ENCODE data around the gene SVOP. TPM values are rescaled to one million over a fixed set of nuclear protein-coding genes. Genes with fewer than 3 reads are reported as not detected.
"Not testable (repeated sequence)": the region's sequence is repeated elsewhere in the genome, so short reads cannot be mapped to it uniquely, and the experiment has no call there.

The SVOP gene
- total and polyA plus RNA-seq, 4 donors = 8.7 to 33.5 (median 29.5) TPM

DNA sequence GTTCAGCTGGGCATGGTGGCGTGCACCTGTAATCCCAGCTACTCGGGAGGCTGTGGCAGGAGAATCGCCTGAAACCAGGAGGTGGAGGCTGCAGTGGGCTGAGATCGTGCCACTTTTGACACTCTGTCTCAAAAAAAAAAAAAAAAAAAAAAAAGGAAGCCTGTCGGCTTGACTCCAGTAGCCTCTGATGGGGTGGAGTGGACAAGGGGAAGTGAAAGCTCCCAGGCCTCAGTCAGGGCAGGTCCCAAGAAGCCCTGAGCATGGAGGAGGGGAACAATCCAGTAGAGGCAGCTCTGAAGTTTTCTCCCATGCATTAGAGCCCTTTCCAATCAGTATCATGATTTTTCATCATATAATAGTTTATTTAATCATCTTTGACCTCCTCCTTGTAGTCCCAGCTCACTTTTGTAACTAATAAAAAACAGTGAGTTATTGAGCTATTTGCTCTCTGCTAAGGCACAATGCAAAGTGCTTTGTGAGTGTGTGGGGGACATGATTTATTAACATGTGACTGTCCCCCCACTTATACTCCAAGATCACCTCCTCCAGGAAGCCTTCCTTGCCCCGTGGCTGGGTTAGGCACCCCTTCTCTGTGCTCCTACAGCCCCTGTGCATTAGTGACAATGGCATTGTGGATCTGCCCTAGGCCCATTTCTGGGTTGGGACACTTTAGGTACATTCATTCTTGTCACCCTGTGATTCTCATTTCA lies 158.8 kb downstream of the SVOP start:
- H3K27ac ChIP-seq (ENCODE audit: low read depth, low read length) = no peak overlapping the region
- no peaks in the 10 kb centered on the region for H3K9me3 ChIP-seq (ENCODE audit: control insufficient read depth, insufficient read depth, low read length)
- H3K36me3 ChIP-seq (ENCODE audit: control insufficient read depth, insufficient read depth, low read length) = no peaks in the 10 kb centered on the region
- whole genome bisulfite sequencing (ENCODE audit: insufficient coverage) = 89% methylated on average over 3 of the region's 6 CpGs
- H3K27me3 ChIP-seq (ENCODE audit: control insufficient read depth, insufficient read depth, low read length) = peaks cover 5% of the 10 kb centered on the region
- DNase-seq (ENCODE audit: low read depth in 4 of 6, low spot score in 6 of 6) = no peak
- peaks cover 13% of the 10 kb centered on the region for H3K4me1 ChIP-seq (ENCODE audit: control insufficient read depth, insufficient read depth, low read length)
- H3K4me3 ChIP-seq (ENCODE audit: low read depth, low read length) = no peak overlapping the region

DNA sequence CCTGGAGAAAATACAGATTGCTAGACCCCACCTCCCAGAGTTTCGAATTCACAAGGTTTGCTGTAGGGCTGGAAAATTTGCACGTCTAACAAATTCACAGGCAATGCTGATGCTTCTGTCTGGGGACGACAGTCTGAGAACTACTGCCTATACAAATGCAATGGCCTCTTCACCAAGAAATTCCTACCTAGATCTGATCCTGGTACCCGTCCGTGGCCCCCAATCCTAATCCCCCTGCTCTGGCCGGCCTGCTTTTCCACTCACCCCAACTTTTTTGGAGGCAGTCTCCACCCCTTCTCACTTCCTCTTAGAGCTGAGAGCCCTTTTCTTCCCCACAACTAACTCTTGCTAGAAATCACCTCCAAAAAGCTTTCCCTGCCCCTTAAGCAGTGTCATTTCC lies 160.4 kb downstream of the SVOP start:
- peaks cover 28% of the 10 kb centered on the region for H3K4me1 ChIP-seq (ENCODE audit: control insufficient read depth, insufficient read depth, low read length)
- H3K4me3 ChIP-seq (ENCODE audit: low read depth, low read length) = no peak overlapping the region
- H3K36me3 ChIP-seq (ENCODE audit: control insufficient read depth, insufficient read depth, low read length) = no peaks in the 10 kb centered on the region
- WGBS (ENCODE audit: insufficient coverage) = 49% methylated on average over 6 of the region's 6 CpGs
- no peaks in the 10 kb centered on the region for H3K9me3 ChIP-seq (ENCODE audit: control insufficient read depth, insufficient read depth, low read length)
- no peak overlapping the region for H3K27ac ChIP-seq (ENCODE audit: low read depth, low read length)
- no peak for DNase-seq (ENCODE audit: low read depth in 4 of 6, low spot score in 6 of 6)
- peaks cover 5% of the 10 kb centered on the region for H3K27me3 ChIP-seq (ENCODE audit: control insufficient read depth, insufficient read depth, low read length)

DNA sequence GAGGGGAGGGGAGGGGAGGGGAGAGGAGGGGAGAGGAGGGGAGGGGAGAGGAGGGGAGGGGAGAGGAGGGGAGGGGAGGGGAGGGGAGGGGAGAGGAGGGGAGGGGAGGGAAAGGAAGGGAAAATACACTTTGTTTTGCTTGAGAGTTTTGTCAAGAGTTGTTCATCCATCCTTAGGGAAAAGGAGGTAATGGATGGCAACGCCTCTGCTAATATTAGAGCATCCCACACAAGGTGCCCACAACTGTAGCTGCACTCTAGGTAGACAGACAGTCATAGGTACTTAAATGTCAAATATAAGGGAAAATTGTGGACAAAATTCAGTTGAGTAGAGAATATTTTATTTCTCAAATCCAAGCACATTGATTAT lies 161.0 kb downstream of the SVOP start:
- no peaks in the 10 kb centered on the region for H3K9me3 ChIP-seq (ENCODE audit: control insufficient read depth, insufficient read depth, low read length)
- DNase-seq (ENCODE audit: low read depth in 4 of 6, low spot score in 6 of 6) = no peak
- H3K27me3 ChIP-seq (ENCODE audit: control insufficient read depth, insufficient read depth, low read length) = peaks cover 5% of the 10 kb centered on the region
- H3K36me3 ChIP-seq (ENCODE audit: control insufficient read depth, insufficient read depth, low read length) = no peaks in the 10 kb centered on the region
- H3K27ac ChIP-seq (ENCODE audit: low read depth, low read length) = no peak overlapping the region
- no CpG with 5 or more reads among the region's 1 CpG for WGBS (ENCODE audit: insufficient coverage)
- peaks cover 28% of the 10 kb centered on the region for H3K4me1 ChIP-seq (ENCODE audit: control insufficient read depth, insufficient read depth, low read length)
- H3K4me3 ChIP-seq (ENCODE audit: low read depth, low read length) = no peak overlapping the region

DNA sequence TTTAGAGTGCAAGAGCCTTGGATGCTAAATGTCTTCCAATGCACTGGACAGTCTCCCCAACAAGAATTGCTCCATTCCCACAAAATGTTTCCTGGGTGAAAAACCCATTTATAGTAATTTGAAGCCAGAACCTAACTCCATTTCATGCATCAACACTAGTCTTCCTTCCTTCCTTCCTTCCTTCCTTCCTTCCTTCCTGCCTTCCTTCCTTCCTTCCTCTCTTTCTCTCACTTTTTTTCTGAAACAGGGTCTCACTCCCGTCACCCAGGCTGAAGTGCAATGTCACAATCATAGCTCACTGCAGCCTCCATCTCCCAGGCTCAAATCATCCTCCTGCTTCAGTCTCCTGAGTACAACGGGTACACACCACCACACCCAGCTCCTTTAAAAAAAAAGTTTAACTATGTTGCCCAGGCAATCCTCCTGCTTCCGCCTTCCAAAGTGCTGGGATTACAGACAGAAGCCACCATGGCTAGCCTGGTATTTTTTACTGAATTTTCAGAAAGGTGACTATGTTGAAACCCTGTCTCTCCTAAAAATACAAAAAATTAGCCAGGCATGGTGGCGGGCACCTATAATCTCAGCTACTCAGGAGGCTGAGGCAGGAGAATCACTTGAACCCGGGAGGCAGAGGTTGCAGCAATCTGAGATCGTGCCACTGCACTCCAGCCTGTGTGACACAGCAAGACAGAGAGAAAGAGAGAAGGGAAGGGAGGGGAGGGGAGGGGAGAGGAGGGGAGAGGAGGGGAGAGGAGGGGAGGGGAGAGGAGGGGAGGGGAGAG lies 161.5 kb downstream of the SVOP start:
- WGBS (ENCODE audit: insufficient coverage) = 58% methylated on average over 3 of the region's 6 CpGs
- not testable (repeated sequence) for DNase-seq (ENCODE audit: low read depth in 4 of 6, low spot score in 6 of 6); H3K4me3 ChIP-seq (ENCODE audit: low read depth, low read length); H3K36me3 ChIP-seq (ENCODE audit: control insufficient read depth, insufficient read depth, low read length); H3K27me3 ChIP-seq (ENCODE audit: control insufficient read depth, insufficient read depth, low read length); H3K27ac ChIP-seq (ENCODE audit: low read depth, low read length); H3K9me3 ChIP-seq (ENCODE audit: control insufficient read depth, insufficient read depth, low read length)
- peaks cover 32% of the 10 kb centered on the region for H3K4me1 ChIP-seq (ENCODE audit: control insufficient read depth, insufficient read depth, low read length)

DNA sequence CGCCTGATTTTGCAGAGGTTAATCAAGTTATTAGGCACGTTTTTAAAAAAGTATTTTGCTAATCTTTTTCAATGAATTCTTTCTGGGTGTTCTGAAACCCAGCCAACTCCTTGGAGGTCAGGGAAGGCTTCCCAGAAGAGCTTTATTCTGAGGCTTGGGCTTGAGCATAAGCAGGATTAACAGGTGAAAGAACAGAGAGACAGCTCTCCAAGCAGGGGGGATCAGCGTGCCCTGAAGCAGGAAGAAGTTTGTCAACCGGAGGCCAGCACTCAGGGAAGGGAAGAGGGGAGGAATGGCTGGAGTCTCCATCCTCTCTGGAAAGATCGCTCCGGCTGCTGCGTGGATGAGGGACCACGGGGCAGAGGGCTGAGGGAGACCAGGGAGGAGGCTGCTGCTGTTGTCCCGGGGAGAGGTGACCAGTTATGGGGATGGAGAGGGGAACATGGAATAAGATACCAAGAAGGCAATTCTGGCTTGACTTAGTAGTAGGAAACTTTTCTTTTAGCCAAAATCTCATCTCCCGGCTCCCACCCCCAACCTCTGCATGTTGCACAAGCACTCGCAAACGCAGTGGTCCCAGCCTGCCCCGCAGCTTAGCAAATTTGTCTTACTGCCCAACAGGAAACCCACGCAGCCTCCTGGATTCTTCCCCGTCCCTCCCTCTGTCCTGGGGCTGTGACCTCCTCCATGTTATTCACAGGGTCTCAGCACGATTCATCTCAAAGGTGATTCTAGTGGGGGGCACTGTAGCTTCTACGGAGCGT lies 162.4 kb downstream of the SVOP start:
- Histone ChIP-seq H3K4me3 (ENCODE audit: low read depth, low read length) (peak overlapping the region; percentile 51), H3K36me3 (ENCODE audit: control insufficient read depth, insufficient read depth, low read length) (peaks cover 2% of the 10 kb centered on the region), H3K27me3 (ENCODE audit: control insufficient read depth, insufficient read depth, low read length) (peaks cover 5% of the 10 kb centered on the region), H3K9me3 (ENCODE audit: control insufficient read depth, insufficient read depth, low read length) (no peaks in the 10 kb centered on the region), H3K27ac (ENCODE audit: low read depth, low read length) (peak overlapping the region; percentile 40), H3K4me1 (ENCODE audit: control insufficient read depth, insufficient read depth, low read length) (peaks cover 36% of the 10 kb centered on the region)
- 6% methylated on average over 10 of the region's 18 CpGs for WGBS (ENCODE audit: insufficient coverage)
- DNase-seq (ENCODE audit: low read depth in 4 of 6, low spot score in 6 of 6) = peak in 1 of 6 donors; percentile 20

Small RNA genes lying within 50 kb of the gene (small RNA-seq; reads per million reads assigned to genes)
- gene AC190387.1 (ENCODE audit: low replicate concordance) (not detected), gene RNA5SP372 (ENCODE audit: low replicate concordance) (not detected), gene RNU6-361P (ENCODE audit: low replicate concordance) (not detected)

Other genes with a start within 250 kb of the SVOP start
- 10 to 100 TPM; 13.3 to 16.9 TPM for gene SSH1, start 163.5 kb downstream of the SVOP start, total RNA-seq
- gene SSH1, start 163.5 kb downstream of the SVOP start, polyA plus RNA-seq (ENCODE audit: insufficient read length in 2 of 2) = 10 to 100 TPM; 13.4 to 18.0 TPM
- gene DAO, start 141.0 kb downstream of the SVOP start, total RNA-seq = under 1 TPM in 1 of 2 donors, not detected in 1; 0.40 TPM
- 1 to 10 TPM in 1 of 2 donors, under 1 TPM in 1; 0.24 to 1.4 TPM for gene DAO, start 141.0 kb downstream of the SVOP start, polyA plus RNA-seq (ENCODE audit: insufficient read length in 2 of 2)
- 10 to 100 TPM; 16.3 to 22.7 TPM for gene USP30, start 31.5 kb upstream of the SVOP start, total RNA-seq
- 10 to 100 TPM; 24.2 to 25.2 TPM for gene USP30, start 31.5 kb upstream of the SVOP start, polyA plus RNA-seq (ENCODE audit: insufficient read length in 2 of 2)
- gene ALKBH2, start 72.4 kb upstream of the SVOP start, total RNA-seq = 10 to 100 TPM; 14.2 to 26.7 TPM
- 10 to 100 TPM; 30.1 to 33.9 TPM for gene ALKBH2, start 72.4 kb upstream of the SVOP start, polyA plus RNA-seq (ENCODE audit: insufficient read length in 2 of 2)
- 10 to 100 TPM; 19.4 to 29.5 TPM for gene UNG, start 76.5 kb upstream of the SVOP start, total RNA-seq
- 10 to 100 TPM; 30.0 to 30.9 TPM for gene UNG, start 76.5 kb upstream of the SVOP start, polyA plus RNA-seq (ENCODE audit: insufficient read length in 2 of 2)
- 10 to 100 TPM; 14.2 to 18.6 TPM for gene ACACB, start 95.5 kb upstream of the SVOP start, total RNA-seq
- 10 to 100 TPM in 1 of 2 donors, 1 to 10 TPM in 1; 8.3 to 14.5 TPM for gene ACACB, start 95.5 kb upstream of the SVOP start, polyA plus RNA-seq (ENCODE audit: insufficient read length in 2 of 2)